Forelimb muscle (tissue), 1 donor: ENCODE measurements around the gene SCYGR4. TPM values are rescaled to one million over a fixed set of nuclear protein-coding genes. Genes with fewer than 3 reads are reported as not detected.
"Not testable (repeated sequence)": the region's sequence is repeated elsewhere in the genome, so short reads cannot be mapped to it uniquely, and the experiment has no call there.

Source experiments
- DNase-seq: peaks from one replicate; pipeline ENCODE4 v3.0.0-alpha.2; 2013; ENCODE audit warnings: low read depth
- polyA plus RNA-seq: library from polyadenylated mRNA; unstranded; fragments of 120-200 nt; gene quantifications from one replicate; pipeline ENCODE4 v1.2.1, GENCODE V29; 2013; ENCODE audit not compliant: insufficient read length

SCYGR4 gene
- polyA plus RNA-seq, 1 donor: not detected

DNA sequence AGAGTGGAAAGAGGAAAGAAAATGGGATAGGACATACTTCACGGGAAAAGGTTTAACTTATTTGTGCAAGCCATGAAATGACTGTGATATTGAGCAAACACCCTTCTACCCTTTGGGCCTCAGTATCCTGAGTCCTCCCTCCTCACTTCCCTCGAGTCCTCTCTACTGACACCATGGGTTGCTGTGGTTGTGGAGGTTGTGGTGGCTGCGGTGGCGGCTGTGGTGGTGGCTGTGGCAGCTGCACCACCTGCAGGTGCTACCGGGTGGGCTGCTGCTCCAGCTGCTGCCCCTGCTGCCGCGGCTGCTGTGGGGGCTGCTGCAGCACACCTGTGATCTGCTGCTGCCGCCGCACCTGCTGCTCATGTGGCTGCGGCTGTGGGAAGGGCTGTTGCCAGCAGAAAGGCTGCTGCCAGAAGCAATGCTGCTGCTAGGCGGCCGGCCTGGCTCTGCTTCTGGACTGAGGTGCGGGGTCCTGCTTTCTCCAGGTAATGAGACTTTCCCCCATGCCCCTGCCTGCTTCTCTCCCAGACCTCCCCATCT is 49.4 kb downstream of the SCYGR4 start, which contains the start of gene SCYGR5:
Gene SCYGR5 (plus strand): TSS at position 174 of the 540 bp plus-strand sequence. CDS start 0 bp downstream, at position 174.
- DNase-seq: not testable (repeated sequence)

Other genes with a start within 250 kb of the SCYGR4 start
- 0.06 TPM for gene TM4SF20, start 238.2 kb upstream of the SCYGR4 start, polyA plus RNA-seq
- gene SCYGR1, start 229.5 kb upstream of the SCYGR4 start, polyA plus RNA-seq: not detected
- 47.8 TPM for gene AGFG1, start 145.3 kb upstream of the SCYGR4 start, polyA plus RNA-seq
- gene SCYGR2, start 18.6 kb upstream of the SCYGR4 start, polyA plus RNA-seq: not detected
- gene SCYGR3, start 2.7 kb upstream of the SCYGR4 start, polyA plus RNA-seq: not detected
- not detected for gene SCYGR5, start 49.3 kb downstream of the SCYGR4 start, polyA plus RNA-seq
- gene SLC19A3, start 100.5 kb downstream of the SCYGR4 start, polyA plus RNA-seq: 0.56 TPM
- not detected for gene SCYGR6, start 107.3 kb downstream of the SCYGR4 start, polyA plus RNA-seq
- not detected for gene SCYGR7, start 110.8 kb downstream of the SCYGR4 start, polyA plus RNA-seq
- gene SCYGR8, start 128.4 kb downstream of the SCYGR4 start, polyA plus RNA-seq: not detected
- gene CCL20, start 196.3 kb downstream of the SCYGR4 start, polyA plus RNA-seq: 0.49 TPM